Middle frontal gyrus (tissue), 1 donor: ENCODE data around the gene AGBL3.
A peak's percentile ranks its signal among the peaks of the same experiment; 100 is the strongest.

Experiments used
- DNase-seq: peaks from one replicate; pipeline ENCODE4 v3.0.0-alpha.2; 2015; ENCODE audit warnings: low spot score; ENCODE audit errors: extremely low spot score

The AGBL3 gene

GRCh38 chr7:134986363-134987251, at the start of gene AGBL3:
TSS of gene AGBL3 (plus strand) at chr7:134986508. CDS start at chr7:134987934, 1,426 bp downstream.
- DNase-seq, result peak; percentile 93

GRCh38 chr7:134936893-134937510, 49.3 kb upstream of the AGBL3 start:
- no peak for DNase-seq

- DNase-seq, result no peak
Measured at GRCh38 chr7:134938141-134938540, 48.2 kb upstream of the AGBL3 start.

GRCh38 chr7:134939136-134939535, 47.2 kb upstream of the AGBL3 start:
- DNase-seq, result no peak

GRCh38 chr7:134940729-134941128, 45.6 kb upstream of the AGBL3 start:
- no peak for DNase-seq

- no peak for DNase-seq
Measured at GRCh38 chr7:134941185-134941900, 45.0 kb upstream of the AGBL3 start.

GRCh38 chr7:134941952-134942351, 44.4 kb upstream of the AGBL3 start:
- no peak for DNase-seq

GRCh38 chr7:134942690-134943466, 43.4 kb upstream of the AGBL3 start:
- DNase-seq, result no peak

GRCh38 chr7:134943785-134944400, 42.4 kb upstream of the AGBL3 start:
- DNase-seq, result peak; percentile 34

- no peak for DNase-seq
Measured at GRCh38 chr7:134945691-134946090, 40.6 kb upstream of the AGBL3 start.

GRCh38 chr7:134946260-134946659, 40.0 kb upstream of the AGBL3 start:
- DNase-seq, result no peak

- no peak for DNase-seq
Measured at GRCh38 chr7:134947329-134947728, 39.0 kb upstream of the AGBL3 start.

- no peak for DNase-seq
Measured at GRCh38 chr7:134947831-134948230, 38.5 kb upstream of the AGBL3 start.

- DNase-seq, result no peak
Measured at GRCh38 chr7:134948246-134948645, 38.1 kb upstream of the AGBL3 start.

- no peak for DNase-seq
Measured at GRCh38 chr7:134948736-134949135, 37.6 kb upstream of the AGBL3 start.

GRCh38 chr7:134949171-134949570, 37.1 kb upstream of the AGBL3 start:
- DNase-seq, result no peak

- peak; percentile 32 for DNase-seq
Measured at GRCh38 chr7:134954197-134955082, 31.9 kb upstream of the AGBL3 start.

GRCh38 chr7:134957005-134957404, 29.3 kb upstream of the AGBL3 start:
- DNase-seq, result no peak

GRCh38 chr7:134959810-134960209, 26.5 kb upstream of the AGBL3 start:
- DNase-seq, result no peak

GRCh38 chr7:134962270-134962780, 24.0 kb upstream of the AGBL3 start:
- DNase-seq, result no peak
